Effector CD8-positive, alpha-beta T cell (primary cell): Measurements from ENCODE around the gene SGCD.

Experiments used
- DNase-seq: peaks from one replicate; lab custom pipeline; 2025; lab: John Stamatoyannopoulos, UW

Gene SGCD

DNA sequence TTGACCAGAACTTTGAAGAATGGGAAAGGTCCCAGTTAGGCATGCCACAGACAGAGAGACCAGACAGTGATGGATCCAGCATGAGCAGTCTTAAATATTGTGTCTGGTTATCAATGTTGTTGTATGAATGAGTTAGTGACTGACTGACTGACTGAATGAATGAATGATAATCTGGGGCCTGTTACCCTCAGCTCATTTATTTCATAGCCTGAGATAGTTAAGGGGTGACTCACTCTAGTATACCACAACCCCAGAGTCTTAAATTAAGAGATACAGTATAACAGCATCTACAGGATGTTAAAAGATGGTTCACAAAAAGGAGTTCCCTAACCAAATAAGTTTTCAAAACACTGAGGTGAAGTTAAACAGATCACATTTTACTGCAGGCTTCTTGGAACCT lies 133.5 kb downstream of the SGCD start:
- no peak for DNase-seq

DNA sequence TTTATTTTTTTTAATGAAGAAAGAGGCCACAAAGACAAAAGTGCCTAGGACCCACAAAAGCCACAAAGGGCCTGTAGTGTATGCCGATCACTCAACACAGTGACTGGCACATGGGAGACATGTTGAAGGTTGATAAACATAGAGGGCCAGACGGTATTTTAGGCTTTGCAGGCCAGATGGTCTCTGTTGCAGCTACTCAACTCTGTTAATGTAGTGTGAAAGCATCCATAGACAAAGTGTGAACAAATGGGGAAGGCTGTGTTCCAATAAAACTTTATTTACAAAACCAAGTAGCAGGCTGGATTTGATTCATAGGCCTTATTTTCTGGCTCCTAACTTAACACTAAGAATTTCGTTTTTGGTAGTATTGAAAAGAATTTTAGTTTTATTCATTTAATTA lies 139.9 kb downstream of the SGCD start:
- no peak for DNase-seq

DNA sequence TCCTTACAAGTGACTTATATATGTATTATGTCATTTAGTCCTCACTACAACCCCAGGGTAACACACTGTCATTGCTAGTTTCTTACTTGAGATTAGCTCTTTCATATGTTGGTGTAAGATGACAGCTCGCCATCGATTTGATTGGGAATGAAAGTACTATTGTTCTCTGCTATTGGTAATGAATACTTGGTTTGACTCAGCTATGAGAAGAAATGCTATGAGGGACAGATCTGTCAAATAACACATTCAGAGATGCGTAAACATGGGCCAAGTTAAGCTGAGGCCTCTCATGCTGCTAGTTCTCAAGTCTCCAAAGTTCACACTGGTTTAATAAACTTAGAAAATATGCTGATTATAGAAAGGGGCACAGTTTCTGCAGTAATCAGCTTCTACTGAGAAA lies 142.7 kb downstream of the SGCD start:
- DNase-seq: no peak

DNA sequence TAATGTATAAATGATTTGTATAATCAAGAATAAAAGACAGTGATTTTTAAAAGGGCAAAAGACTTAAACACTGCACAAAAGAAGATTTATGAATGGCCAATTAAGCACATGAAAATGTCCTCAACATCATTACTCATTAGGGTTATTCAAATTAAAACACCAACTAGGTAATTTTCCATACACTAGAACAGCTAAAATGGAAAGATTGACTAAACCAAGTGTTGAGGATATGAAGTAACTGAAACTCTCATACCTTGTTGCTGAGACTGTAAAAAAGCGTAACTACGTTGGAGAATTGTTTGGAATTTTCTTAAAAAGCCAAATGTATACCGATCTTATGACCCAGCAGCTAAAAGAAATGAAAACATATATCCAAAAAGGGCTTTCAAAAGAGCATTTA lies 144.9 kb downstream of the SGCD start:
- no peak for DNase-seq

DNA sequence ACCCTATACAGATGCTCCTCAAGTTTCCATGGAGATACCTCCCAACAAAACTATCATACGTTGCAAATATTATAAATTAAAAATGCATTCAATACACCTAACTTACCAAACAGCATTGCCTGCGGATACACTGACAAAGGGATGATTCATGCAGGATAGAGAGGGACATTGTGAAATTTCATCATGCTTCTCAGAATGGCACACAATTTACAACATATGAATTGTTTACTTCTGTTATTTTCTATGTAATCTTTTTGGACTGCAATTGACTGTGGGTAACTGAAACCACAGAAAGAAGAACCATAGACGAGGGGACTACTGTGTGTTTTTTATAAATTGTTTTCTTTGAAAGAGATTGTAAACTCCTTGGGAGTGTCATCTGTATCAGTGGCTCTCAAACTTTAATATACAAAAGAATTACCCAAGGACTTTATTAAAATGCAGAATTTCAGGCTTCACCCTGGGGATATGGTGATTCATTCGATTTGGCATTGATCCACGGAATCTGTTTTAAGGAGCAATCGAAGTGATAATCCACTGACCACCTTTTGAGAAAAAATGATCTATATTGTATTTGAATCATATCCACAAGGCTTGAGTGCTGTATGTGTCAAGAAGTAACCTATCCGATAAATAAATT lies 146.4 kb downstream of the SGCD start:
- no peak for DNase-seq

DNA sequence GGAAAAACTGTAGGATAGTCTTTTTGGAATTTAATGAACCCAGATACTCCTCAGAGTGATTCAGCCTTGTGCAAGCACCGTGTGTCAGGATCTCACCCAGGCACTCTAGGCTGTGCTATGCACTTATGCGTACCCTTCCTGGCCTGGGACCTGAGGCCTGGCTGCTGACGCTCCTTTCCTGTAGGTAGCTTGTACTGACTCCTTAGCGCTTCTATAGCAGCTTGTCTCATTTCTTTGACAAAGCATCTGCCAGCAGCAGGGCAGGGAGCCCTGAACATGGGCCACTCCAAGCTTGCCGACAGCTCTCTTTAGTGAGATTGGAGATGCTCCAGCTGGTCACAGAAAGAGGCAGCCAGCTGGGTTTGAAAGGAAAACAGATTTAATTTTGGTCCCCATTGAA lies 147.3 kb downstream of the SGCD start:
- no peak for DNase-seq

DNA sequence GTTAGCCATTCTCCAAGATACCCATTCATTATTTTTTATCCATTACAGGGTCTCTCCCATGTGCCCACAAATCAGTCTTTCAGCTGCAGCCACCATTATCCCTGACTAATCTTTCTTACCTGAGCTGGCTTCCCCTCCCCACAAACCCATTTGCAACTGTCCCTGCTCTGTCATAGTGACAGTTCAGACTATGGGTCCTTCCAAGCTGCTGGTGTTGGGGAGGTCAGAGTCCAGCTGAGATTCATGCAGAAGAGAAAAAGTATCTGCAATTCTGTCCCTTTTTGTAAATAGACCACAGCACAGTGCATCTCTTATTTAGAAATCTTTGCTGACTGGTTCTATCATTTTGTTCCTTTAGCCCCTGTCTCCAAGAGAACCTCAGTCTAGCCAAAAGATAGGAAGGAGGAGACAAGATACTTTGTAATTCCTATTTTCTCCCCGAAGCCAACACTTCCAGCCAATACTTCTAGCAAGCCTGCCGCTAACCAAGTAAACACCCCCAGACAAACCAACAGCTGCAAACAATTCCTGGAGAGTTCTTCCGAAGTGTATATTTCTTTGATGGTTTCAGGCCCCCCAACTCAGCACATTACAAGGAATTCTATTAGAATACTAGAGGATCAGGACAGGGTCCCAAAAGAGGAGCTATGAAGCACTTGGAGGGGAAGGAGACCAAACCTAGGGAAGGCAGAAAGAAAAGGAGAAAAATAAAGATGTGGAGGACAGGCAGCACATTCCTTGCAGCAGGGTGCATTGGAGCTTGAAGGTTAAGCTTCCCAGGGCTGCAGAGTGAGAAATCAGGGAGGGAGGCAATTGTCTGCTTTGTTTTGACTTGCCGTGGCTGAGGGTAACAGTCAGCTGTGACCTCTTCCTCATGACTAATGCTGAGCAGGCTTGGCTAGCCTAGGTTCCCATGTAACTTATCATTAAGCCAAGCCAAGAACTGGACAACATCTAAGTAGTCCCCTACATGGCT lies 148.5 kb downstream of the SGCD start:
- DNase-seq: no peak

DNA sequence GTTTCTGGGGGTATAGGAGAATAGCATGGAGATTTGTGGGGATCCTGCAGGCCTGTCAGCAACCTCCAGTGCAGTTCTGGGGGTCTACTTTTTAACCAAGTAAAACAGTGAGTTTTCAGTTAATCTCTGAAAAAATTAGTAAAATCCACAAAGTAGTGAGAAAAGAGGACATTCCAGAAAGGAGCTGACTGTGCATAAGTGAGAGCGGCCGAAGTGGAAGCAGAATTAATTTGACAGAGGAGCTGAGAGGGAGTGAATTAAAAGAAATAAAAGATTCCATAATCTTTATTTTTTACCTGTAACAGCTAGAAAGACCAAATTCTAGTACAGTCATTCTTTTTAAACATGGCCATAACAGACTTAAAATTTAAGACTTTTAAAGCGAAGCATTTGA lies 149.2 kb downstream of the SGCD start:
- no peak for DNase-seq

DNA sequence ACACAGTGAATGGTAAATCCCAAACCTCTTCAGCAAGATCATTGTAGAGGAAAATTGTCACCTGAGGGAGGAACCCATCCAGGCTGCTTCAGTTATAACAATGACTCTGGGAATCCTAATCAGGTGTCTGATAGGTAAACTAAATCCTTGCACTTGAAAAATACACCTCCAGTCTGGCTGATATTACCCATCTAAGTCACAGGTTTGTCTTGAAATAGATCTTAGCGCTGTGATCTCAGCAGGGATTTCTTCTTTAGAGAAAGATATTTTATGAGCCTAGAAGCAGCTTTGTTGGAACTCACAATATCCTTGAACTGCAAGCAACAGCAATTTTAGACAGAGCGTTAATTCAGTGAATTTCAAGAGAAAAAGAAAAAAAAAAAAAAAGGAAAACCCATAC lies 149.7 kb downstream of the SGCD start:
- DNase-seq: no peak

DNA sequence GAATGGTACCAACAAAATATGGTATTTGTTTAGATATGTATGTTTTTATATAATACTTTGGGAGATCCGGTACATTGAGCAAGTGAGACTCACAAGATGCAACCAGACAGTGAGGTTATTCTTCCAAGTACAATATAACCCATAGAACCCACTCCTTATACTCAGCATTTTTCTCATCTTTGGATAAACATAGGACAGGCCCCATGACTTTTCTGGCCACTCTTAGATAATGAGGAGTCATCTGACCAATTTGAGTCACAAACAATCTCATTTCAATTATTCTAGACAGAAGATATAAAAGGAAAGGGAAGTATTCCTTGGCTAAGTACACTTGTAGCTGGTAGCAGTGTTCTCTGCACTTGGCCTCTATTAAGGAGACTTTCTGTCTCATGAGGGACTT lies 150.2 kb downstream of the SGCD start:
- DNase-seq: no peak

DNA sequence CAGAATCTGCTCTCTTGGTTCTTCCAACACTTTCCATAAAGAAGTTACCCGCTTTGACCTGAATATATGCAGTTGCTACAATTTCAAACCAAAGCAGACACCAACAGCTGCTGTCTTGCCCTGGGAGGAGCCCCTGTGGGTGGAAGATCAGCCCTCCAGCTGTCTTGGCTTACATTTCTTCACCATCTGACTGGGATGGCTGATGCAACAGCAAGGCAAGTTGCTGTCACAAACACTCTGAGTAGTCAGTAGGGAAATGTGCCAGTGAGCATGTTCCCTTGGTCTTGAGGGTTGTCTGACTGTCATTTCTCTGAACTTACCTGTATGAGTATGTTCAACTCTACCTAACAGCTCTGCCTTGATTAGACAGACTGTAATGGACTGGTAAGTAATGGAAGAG lies 152.9 kb downstream of the SGCD start:
- no peak for DNase-seq

DNA sequence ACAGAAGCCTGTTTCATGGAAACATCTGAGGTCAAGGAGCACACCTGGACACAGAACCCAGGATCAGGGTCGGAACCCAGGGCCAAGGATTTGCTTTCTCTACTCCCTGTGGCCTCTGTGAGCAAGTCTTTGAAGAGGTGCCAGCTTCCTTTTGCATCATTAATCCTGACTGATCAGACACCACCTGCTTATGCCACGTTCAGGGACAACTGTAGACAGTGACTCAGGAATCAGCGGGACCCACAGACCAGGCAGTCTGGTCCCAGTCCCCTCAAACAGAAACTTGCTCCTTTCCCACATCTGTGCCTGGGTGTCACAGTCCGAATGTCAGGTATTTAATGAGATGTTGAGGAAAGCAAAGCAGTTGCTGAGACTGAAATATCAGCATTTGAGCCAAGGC lies 154.8 kb downstream of the SGCD start:
- DNase-seq: no peak

DNA sequence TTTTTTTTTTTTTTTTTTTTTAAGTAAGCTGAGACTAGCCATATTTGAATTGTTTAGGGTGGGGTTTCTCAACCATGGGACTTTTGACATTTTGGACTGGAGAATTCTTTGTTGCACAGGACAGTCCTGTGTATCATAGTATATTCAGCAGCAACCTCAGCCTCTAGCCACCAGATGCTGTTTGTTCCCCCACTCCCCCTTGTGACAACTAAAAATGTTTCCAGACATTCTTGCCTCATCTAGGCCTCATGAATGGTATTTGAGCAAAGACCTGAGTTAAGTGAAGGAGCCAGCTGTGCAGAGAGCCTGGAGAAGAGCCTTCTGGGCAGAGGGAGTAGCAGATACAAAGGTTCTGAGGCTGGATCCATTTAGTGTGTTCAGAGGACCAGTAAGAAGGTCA lies 155.9 kb downstream of the SGCD start:
- no peak for DNase-seq

DNA sequence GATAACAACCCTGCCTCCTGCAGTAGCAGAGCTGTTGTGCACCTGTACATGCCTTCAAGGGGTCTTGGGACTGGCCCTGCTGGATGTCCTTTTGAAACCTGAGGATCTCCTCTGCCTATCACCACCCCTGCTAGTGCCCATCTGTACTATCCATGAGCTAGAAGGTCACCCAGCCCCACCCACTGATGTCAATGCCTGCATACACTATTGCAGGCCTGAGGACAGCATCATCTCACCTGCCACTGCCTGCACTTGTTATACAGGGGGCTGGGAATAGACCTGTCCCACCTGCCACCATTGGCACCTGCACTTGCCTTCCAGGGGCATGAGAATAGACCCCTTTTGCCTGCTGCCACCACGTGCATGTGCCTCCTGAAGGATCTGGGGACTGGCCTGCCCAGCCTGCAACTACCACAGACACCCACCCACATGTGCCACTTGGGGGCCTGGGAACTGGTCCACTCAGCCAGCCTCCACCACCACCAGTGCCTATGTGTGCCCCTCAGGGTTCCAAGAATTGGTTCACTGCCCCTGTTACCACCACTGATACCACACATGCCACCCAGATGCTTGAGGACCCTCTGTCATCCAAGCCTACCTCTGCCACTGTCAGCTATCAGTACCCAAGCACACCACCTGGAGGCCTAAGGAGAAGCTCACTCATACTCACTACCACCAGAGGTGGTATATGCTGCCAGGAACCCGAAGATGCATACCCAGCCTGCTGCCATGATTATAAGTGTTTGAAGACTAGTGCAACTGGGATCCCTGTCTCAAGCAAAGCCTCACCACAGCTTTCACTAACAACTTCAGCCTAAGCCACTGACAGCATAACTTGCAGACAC lies 159.7 kb downstream of the SGCD start:
- DNase-seq: no peak

DNA sequence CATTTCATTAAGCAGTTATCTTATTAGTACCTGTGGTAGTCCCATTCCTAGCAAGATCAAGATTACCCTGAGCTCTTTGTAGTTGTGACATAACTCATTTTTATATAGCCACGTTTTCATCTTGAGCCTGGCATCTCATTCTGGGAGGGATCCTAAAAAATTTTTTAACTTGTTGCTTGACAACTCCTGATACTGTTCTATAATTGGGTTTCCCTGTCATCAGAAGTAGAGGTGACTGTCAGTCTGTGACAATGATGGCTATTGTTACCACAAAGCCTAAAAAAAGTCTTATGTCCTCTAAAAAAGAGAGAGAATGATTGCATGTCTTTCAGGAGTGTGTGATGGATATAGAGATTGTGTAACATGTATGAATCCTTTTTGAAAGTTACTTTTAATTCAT lies 164.8 kb downstream of the SGCD start:
- no peak for DNase-seq

DNA sequence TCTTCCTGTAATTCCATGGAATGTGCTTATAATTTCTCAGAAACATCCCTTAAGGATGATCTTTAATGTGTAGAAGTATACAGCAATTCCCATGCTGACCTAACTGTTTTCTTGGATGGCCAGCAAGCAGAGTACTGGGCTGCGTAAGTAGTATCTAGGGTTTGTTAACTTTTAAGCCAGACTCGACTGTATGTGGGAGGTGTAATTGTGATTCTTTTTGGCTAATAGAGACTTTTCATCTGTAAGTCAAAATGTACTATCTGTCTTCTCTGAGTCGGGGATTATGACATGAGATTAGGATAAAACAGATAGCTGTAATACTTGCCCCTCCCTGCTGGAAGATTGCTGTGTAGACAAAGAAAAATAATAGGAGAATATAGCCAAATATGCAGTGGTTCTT lies 169.3 kb downstream of the SGCD start:
- no peak for DNase-seq

DNA sequence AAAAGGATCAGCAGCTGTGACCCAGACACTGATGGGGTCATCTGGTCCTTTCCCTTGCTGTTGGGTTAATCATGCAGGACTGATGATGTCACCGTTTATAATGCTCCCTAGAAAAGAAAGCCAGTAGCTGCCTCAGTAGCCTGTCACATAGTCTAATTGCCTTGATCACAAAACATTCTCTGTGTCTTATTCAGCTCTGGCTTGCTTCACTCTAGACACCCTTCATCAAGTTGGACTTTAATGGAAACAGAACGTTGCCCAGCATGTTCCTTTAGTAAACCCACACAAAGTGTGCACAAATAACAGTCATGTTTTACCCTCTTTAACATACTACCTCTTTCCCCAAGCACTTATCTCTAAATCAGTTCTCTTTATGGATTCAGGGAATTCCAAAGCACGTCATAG lies 170.8 kb downstream of the SGCD start:
- DNase-seq: no peak

DNA sequence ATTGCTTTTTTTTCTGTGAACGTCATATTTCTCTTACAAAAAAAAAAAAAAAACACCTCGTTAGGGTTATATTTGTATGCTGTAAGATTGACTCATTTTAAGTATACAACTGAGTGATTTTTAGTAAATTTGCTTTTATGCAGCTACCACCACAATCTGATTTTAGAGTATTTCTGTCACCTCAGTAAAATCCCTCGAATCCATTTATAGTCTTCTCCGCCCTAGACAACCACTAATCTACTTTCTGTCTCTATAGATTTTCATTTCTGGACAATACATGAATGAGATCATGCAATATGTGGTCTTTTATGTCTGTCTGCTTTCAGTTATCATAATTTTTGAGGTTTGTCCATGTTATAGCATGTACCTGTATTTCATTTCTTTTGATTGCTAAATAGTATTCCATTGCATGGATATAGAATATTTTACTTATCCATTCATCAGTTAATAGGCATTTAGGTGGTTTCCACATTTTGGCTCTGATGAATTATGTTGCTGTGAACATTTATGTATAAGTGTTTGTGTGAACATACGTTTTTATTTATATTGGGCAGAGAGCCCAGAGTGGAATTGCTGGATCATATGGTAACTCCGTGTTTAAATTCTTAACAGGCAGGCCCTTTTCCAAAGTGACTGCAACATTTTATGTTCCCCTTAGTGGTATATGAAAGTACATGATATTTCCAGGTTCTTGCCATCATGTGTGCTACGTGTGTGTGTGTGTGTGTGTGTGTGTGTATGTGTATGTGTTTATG lies 171.4 kb downstream of the SGCD start:
- no peak for DNase-seq

DNA sequence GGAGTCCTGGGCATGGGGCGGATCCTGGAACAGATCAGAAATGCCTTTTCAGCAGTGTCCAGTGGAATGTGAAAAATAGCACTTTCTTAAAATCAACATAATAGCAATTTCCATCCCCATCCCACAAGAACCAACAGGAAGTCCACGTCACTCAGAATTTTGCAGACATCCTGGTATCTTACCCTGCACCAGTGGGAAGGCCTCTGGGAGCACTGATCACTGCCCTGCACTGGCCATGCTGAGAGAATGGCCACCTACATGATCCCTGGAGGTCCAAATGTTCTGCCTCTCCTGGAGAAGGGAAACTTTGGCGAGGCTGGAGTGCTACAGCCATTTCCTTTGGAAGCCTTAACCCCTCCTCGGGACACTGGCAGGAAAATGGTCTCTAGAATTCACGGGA lies 173.8 kb downstream of the SGCD start:
- DNase-seq: no peak

DNA sequence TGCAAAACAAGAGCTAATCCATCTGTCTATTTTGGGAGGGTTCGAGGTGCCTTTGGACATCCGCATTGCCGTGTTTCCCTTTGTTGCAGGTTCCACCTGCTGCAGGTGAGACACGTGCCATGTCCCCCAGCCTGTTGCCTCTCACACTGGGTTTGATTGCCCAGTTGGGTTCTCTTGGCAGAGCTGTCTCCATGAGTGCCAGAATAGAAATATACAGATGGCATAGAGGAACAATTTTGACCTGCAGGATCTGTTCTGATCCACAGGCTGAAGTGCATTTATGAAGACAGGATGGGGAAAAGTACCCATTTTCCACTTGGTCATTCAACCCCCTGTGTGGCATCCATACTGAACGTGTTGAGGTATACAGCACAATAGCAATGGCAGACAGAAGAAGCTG lies 178.1 kb downstream of the SGCD start:
- DNase-seq: no peak

DNA sequence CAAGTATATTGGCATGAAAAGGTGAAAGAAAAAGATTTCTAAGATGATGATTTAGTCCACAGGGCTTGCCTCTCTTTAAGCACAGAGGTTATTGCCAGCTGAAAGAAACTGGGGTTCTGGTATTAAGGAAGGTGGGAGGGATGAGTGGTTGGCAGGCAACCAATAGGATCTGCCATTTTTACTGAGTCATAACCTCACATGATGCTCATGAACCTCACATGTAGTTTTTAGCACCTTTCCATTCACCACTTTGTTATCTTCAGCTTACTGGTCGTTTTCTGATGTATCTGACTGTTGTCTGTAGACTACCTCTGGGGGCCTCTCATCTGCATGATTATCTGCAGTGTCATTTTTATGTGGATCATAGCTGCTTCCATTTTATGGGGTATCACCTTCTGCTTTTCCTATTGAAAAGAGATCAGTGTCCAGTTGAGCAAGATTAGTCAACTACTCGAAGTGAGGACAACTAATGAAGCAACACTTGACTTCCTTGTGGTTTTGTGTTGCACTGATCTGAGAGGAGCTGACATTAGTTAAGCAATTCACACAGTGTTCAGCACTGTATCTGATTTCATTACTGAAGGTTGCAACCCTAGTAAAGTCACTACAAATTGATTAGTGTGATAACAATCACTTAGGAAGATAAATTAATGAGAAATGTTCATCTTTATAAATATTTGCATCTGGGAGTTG lies 186.3 kb downstream of the SGCD start:
- no peak for DNase-seq
